ENCODE measurements around the gene PDZD2.

DNA sequence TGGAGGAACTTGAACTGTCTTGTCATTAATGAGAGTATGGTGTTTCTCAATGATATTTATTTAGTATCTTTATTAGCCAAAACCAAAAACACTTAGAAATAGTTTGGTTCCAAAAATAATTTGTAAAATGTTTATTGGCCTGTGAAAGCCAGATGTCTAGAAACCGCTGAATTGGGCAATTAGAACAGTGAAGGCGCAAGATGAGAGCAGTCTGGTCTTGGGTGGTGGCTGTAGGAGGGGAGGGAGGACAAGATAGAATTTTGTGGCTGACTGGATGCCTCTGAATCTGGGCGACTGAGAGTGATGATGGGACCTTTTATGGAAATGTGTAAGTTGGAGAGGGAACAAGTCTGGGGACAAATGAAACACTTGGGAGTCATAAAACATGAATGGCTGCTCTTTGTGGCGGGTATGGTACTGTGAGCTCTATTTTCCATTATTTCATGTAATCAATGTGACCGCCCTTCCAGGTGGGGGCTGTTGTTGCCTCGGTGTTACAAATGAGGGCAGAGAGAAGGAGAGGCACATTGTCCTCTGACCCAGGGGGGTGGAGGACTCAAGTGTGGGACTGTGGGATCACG lies 35.5 kb downstream of the PDZD2 start:
- TF ChIP-seq, protein P1, sequence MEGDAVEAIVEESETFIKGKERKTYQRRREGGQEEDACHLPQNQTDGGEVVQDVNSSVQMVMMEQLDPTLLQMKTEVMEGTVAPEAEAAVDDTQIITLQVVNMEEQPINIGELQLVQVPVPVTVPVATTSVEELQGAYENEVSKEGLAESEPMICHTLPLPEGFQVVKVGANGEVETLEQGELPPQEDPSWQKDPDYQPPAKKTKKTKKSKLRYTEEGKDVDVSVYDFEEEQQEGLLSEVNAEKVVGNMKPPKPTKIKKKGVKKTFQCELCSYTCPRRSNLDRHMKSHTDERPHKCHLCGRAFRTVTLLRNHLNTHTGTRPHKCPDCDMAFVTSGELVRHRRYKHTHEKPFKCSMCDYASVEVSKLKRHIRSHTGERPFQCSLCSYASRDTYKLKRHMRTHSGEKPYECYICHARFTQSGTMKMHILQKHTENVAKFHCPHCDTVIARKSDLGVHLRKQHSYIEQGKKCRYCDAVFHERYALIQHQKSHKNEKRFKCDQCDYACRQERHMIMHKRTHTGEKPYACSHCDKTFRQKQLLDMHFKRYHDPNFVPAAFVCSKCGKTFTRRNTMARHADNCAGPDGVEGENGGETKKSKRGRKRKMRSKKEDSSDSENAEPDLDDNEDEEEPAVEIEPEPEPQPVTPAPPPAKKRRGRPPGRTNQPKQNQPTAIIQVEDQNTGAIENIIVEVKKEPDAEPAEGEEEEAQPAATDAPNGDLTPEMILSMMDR (IDR thresholded peaks at IDR 0.05; ENCODE audit: low read depth, low read length, poor library complexity, severe bottlenecking), result no peak
- TF ChIP-seq EZH2phosphoT487 (IDR thresholded peaks at IDR 0.05; ENCODE audit: borderline replicate concordance, low read length), result no peak

Measured in DOHH2 (cell line).